Measurements from ENCODE around the gene PLCD3. TPM values are rescaled to one million over a fixed set of nuclear protein-coding genes. Genes with fewer than 3 reads are reported as not detected.

PLCD3 gene
- polyA plus RNA-seq, 1 experiment, result 81.6 TPM

DNA sequence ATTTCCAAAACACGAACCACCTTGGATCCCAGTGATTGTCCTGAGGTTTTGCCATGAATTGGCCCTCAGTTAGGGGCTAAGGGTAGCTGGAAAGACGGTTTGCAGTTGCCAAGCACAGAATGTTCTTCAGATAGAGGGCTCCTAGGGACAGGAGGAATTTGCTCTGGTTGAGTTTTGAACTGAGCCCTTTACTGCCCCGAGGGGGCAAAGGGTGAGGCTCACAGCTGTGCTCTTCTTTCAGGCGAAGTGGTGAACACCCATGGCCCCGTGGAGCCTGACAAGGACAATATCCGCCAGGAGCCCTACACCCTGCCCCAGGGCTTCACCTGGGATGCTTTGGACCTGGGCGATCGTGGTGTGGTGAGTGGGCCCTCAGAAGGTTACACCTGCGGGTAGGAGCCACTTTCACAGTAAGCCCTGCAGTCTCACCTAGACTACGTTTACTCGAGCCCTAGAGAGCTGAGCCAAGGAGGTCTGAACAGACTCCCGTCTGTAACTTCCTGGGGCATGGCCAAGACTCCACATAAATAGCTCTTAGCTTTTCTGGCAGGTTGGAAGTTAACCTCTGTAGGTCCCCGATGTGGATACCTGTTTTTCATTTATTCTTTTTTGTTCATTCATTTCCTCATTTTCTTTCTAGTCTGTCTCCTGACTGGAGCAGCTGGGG, 38.7 kb downstream of the PLCD3 start:
- TF ChIP-seq, protein P1, sequence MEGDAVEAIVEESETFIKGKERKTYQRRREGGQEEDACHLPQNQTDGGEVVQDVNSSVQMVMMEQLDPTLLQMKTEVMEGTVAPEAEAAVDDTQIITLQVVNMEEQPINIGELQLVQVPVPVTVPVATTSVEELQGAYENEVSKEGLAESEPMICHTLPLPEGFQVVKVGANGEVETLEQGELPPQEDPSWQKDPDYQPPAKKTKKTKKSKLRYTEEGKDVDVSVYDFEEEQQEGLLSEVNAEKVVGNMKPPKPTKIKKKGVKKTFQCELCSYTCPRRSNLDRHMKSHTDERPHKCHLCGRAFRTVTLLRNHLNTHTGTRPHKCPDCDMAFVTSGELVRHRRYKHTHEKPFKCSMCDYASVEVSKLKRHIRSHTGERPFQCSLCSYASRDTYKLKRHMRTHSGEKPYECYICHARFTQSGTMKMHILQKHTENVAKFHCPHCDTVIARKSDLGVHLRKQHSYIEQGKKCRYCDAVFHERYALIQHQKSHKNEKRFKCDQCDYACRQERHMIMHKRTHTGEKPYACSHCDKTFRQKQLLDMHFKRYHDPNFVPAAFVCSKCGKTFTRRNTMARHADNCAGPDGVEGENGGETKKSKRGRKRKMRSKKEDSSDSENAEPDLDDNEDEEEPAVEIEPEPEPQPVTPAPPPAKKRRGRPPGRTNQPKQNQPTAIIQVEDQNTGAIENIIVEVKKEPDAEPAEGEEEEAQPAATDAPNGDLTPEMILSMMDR (IDR thresholded peaks at IDR 0.05; ENCODE audit: insufficient read depth, low read depth, low read length), result no peak
- Histone ChIP-seq H3K4me3 (ENCODE audit: low read depth, low read length) (no peak overlapping the region), H3K27me3 (ENCODE audit: control insufficient read depth, insufficient read depth, low read length) (no peaks in the 10 kb centered on the region), H3K36me3 (ENCODE audit: control insufficient read depth, insufficient read depth, low read length) (peaks cover 22% of the 10 kb centered on the region)
- ChIA-PET POLR2A (no interaction called here), CTCF (interaction anchor here (1.2 to 9.5 kb wide), 4 partner anchors 25 to 174 kb away, joined by 3 to 95 read pairs (median 4); partner anchors contain the start of genes ACBD4 and PLCD3)
- DNase-seq (ENCODE audit: low read depth), result no peak

DNA sequence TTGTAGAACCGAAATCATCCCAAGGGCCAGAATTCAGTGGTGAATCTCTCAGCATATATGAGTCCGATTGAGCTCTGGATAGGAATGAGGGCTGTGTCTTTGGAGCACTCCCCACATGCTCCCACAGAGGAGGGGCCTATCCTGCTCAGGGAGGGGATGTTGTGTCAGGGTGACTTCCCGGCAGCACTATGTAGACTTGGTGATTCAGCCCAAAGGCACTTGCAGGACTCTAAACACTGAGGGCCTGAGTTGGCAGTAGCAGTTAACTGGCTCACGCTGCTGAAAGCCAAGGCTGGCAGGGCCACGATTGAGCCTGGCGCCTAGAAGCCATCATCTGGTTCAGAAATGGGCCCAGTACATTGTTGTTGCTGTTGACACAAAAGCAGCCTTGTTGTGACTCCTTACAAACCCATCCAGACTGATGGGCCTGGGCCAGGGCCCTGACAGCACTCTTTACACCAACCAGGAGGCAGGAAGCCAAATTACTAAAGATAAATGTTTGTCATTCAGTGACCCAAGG, 39.3 kb downstream of the PLCD3 start:
- TF ChIP-seq, protein P1 (IDR thresholded peaks at IDR 0.05; ENCODE audit: insufficient read depth, low read depth, low read length), result no peak
- DNase-seq (ENCODE audit: low read depth), result peak; percentile 95
- H3K4me3 ChIP-seq (ENCODE audit: low read depth, low read length), result no peak overlapping the region
- ChIA-PET POLR2A (no interaction called here), CTCF (interaction anchor here (1.2 to 9.5 kb wide), 3 partner anchors 37 to 173 kb away, joined by 3 to 95 read pairs (median 3); partner anchors contain the start of genes ACBD4 and PLCD3)
- peaks cover 20% of the 10 kb centered on the region for H3K36me3 ChIP-seq (ENCODE audit: control insufficient read depth, insufficient read depth, low read length)
- no peaks in the 10 kb centered on the region for H3K27me3 ChIP-seq (ENCODE audit: control insufficient read depth, insufficient read depth, low read length)

DNA sequence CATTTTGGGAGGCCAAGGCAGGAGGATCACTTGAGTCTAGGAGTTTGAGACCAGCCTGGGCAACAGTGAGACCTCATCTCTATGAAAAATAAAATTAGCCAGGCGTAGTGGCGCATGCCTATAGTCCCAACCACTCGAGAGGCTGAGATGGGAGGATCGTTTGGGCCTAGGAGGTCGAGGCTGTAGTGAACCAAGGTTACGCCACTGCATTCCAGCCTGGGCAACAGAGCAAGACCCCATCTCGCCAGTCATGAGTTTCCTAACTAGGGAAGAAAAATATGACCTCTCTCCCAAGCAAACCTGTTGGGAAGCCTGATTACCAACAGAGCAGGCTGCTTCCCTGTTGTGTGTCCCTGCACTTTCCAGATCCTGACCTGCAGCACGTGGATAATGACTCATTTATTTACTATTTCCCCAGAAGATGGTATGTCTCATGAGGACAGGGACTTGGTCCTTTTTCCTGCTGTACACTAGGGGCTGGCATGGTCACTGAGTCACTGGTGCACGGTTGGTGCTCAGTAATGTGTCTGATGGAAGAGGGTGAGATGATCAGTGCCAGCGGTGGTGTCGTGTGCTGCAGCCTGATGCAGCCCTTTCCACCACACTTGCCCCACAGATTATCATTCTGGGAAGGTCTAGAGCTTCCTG, 40.4 kb downstream of the PLCD3 start:
- POLR2A ChIA-PET, result interaction anchor here (0.7 kb wide), 1 partner anchor 181 kb away, joined by 8 read pairs; no protein-coding TSS in a partner anchor

DNA sequence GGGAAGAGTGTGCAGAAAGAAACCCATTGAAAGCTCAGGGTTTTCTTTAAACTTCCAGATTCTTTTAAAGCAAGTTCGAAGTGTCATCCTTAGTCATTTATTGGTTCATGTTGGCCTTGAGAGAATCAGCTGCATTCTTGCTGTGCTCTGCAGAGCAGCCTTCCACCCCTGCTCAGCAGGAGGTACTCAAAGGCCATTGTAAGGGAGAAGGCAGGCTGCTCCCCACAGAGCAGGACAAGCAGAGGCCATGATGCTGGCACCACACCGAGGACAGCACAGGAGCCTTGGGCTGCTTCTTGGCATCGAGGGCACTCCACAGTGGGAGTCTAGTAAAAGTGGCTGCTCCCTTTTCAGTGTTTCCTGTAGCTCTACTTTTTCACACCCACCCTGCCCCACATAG, 41.6 kb downstream of the PLCD3 start:
- Histone ChIP-seq H3K36me3 (ENCODE audit: control insufficient read depth, insufficient read depth, low read length) (peaks cover 10% of the 10 kb centered on the region), H3K27me3 (ENCODE audit: control insufficient read depth, insufficient read depth, low read length) (no peaks in the 10 kb centered on the region), H3K4me3 (ENCODE audit: low read depth, low read length) (no peak overlapping the region)
- ChIA-PET POLR2A (no interaction called here), CTCF (interaction anchor here (1.2 to 1.3 kb wide), 3 partner anchors 9 to 59 kb away, joined by 3 to 4 read pairs (median 4); no protein-coding TSS in a partner anchor)
- DNase-seq (ENCODE audit: low read depth), result no peak
- TF ChIP-seq, protein P1 (IDR thresholded peaks at IDR 0.05; ENCODE audit: insufficient read depth, low read depth, low read length), result no peak

More for the DNA sequence above, 40.4 kb downstream of the PLCD3 start:
- Histone ChIP-seq H3K36me3 (ENCODE audit: control insufficient read depth, insufficient read depth, low read length) (peaks cover 16% of the 10 kb centered on the region), H3K27me3 (ENCODE audit: control insufficient read depth, insufficient read depth, low read length) (no peaks in the 10 kb centered on the region), H3K4me3 (ENCODE audit: low read depth, low read length) (no peak overlapping the region)
- TF ChIP-seq, protein P1 (IDR thresholded peaks at IDR 0.05; ENCODE audit: insufficient read depth, low read depth, low read length), result no peak
- no peak for DNase-seq (ENCODE audit: low read depth)
- CTCF ChIA-PET, result no interaction called here

DNA sequence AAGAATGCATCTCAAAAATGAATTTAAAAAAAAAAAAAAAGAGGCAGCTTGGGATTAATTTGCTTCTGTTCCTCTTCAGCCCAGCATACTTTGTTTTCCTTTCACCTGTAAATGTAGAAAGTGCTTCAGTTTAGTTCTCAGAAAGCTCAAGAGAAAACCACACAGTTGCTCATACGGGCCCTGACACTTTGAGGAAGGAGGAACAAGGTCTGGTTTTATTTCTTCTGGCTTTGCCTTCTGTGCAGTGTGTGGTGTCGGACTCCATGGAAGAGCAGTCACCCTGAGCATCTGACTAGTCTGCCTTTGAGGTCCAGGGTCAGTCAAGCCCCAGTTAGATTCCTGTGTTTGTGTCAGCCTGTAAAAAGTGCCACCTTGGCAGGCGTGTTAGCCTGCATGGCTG, 43.6 kb downstream of the PLCD3 start:
- no peak for DNase-seq (ENCODE audit: low read depth)
- POLR2A ChIA-PET, result no interaction called here
- Histone ChIP-seq H3K27me3 (ENCODE audit: control insufficient read depth, insufficient read depth, low read length) (no peaks in the 10 kb centered on the region), H3K4me3 (ENCODE audit: low read depth, low read length) (no peak overlapping the region), H3K36me3 (ENCODE audit: control insufficient read depth, insufficient read depth, low read length) (peaks cover 11% of the 10 kb centered on the region)
- TF ChIP-seq, protein P1 (IDR thresholded peaks at IDR 0.05; ENCODE audit: insufficient read depth, low read depth, low read length), result no peak
- CTCF ChIA-PET, result interaction anchor here (0.9 to 1.8 kb wide), 2 partner anchors 11 to 16 kb away, joined by 3 to 7 read pairs; no protein-coding TSS in a partner anchor
